ENCODE measurements around the gene JAG1. TPM values are rescaled to one million over a fixed set of nuclear protein-coding genes. Genes with fewer than 3 reads are reported as not detected.

Gene JAG1
- total RNA-seq, 1 donor from 2014 or later, result 1.3 TPM

GRCh38 chr20:10661261-10661660 lies 12.5 kb downstream of the JAG1 start:
- Mint-ChIP-seq H3K4me1 (ENCODE audit: low read depth) (no peaks in the 10 kb centered on the region), H3K36me3 (ENCODE audit: low read depth) (no peaks in the 10 kb centered on the region), H3K4me3 (no peak overlapping the region), H3K27me3 (ENCODE audit: insufficient read depth) (peaks cover 17% of the 10 kb centered on the region), H3K27ac (no peak overlapping the region), H3K9me3 (no peaks in the 10 kb centered on the region)
- intact Hi-C loops (cut with micrococcal nuclease), result no loop called here
- DNase-seq (ENCODE audit: low spot score), result no peak

- DNase-seq (ENCODE audit: low spot score), result no peak
- H3K4me3 Mint-ChIP-seq, result no peak overlapping the region
- no peaks in the 10 kb centered on the region for H3K9me3 Mint-ChIP-seq
- intact Hi-C loops (cut with micrococcal nuclease), result no loop called here
- no peaks in the 10 kb centered on the region for H3K4me1 Mint-ChIP-seq (ENCODE audit: low read depth)
- no peak overlapping the region for H3K27ac Mint-ChIP-seq
- H3K36me3 Mint-ChIP-seq (ENCODE audit: low read depth), result no peaks in the 10 kb centered on the region
- H3K27me3 Mint-ChIP-seq (ENCODE audit: insufficient read depth), result peaks cover 15% of the 10 kb centered on the region
These were observed 13.1 kb downstream of the JAG1 start for GRCh38 chr20:10660661-10661060.

GRCh38 chr20:10659651-10660601 lies 13.9 kb downstream of the JAG1 start:
- H3K4me1 Mint-ChIP-seq (ENCODE audit: low read depth), result no peaks in the 10 kb centered on the region

GRCh38 chr20:10658876-10659632 lies 14.7 kb downstream of the JAG1 start:
- Mint-ChIP-seq H3K27ac (no peak overlapping the region), H3K4me3 (no peak overlapping the region), H3K27me3 (ENCODE audit: insufficient read depth) (peaks cover 18% of the 10 kb centered on the region), H3K4me1 (ENCODE audit: low read depth) (peaks cover under 1% of the 10 kb centered on the region), H3K36me3 (ENCODE audit: low read depth) (no peaks in the 10 kb centered on the region), H3K9me3 (no peaks in the 10 kb centered on the region)
- intact Hi-C loops (cut with micrococcal nuclease), result no loop called here
- DNase-seq (ENCODE audit: low spot score), result no peak

More at GRCh38 chr20:10659651-10660601, 13.9 kb downstream of the JAG1 start:
- no peaks in the 10 kb centered on the region for H3K9me3 Mint-ChIP-seq
- no peak overlapping the region for H3K4me3 Mint-ChIP-seq
- no peaks in the 10 kb centered on the region for H3K36me3 Mint-ChIP-seq (ENCODE audit: low read depth)
- no peak for DNase-seq (ENCODE audit: low spot score)
- intact Hi-C loops (cut with micrococcal nuclease), result no loop called here
- peaks cover 15% of the 10 kb centered on the region for H3K27me3 Mint-ChIP-seq (ENCODE audit: insufficient read depth)
- H3K27ac Mint-ChIP-seq, result no peak overlapping the region

- no peak overlapping the region for H3K4me3 Mint-ChIP-seq
- H3K9me3 Mint-ChIP-seq, result no peaks in the 10 kb centered on the region
- no peaks in the 10 kb centered on the region for H3K36me3 Mint-ChIP-seq (ENCODE audit: low read depth)
- H3K27ac Mint-ChIP-seq, result no peak overlapping the region
- H3K4me1 Mint-ChIP-seq (ENCODE audit: low read depth), result peaks cover 6% of the 10 kb centered on the region
- no peak for DNase-seq (ENCODE audit: low spot score)
- intact Hi-C loops (cut with micrococcal nuclease), result no loop called here
- peaks cover 18% of the 10 kb centered on the region for H3K27me3 Mint-ChIP-seq (ENCODE audit: insufficient read depth)
These were observed 15.6 kb downstream of the JAG1 start for GRCh38 chr20:10658051-10658823.

- Mint-ChIP-seq H3K27ac (no peak overlapping the region), H3K4me3 (no peak overlapping the region), H3K36me3 (ENCODE audit: low read depth) (no peaks in the 10 kb centered on the region), H3K4me1 (ENCODE audit: low read depth) (peaks cover 6% of the 10 kb centered on the region), H3K9me3 (no peaks in the 10 kb centered on the region), H3K27me3 (ENCODE audit: insufficient read depth) (peaks cover 18% of the 10 kb centered on the region)
- intact Hi-C loops (cut with micrococcal nuclease), result no loop called here
- no peak for DNase-seq (ENCODE audit: low spot score)
These were observed 16.3 kb downstream of the JAG1 start for GRCh38 chr20:10657453-10657852.

GRCh38 chr20:10655720-10656669 lies 17.8 kb downstream of the JAG1 start:
- Mint-ChIP-seq H3K4me3 (no peak overlapping the region), H3K36me3 (ENCODE audit: low read depth) (no peaks in the 10 kb centered on the region), H3K27me3 (ENCODE audit: insufficient read depth) (peaks cover 18% of the 10 kb centered on the region), H3K9me3 (no peaks in the 10 kb centered on the region), H3K4me1 (ENCODE audit: low read depth) (peaks cover 6% of the 10 kb centered on the region), H3K27ac (no peak overlapping the region)
- intact Hi-C loops (cut with micrococcal nuclease), result no loop called here
- no peak for DNase-seq (ENCODE audit: low spot score)

GRCh38 chr20:10654630-10655029 lies 19.2 kb downstream of the JAG1 start:
- Mint-ChIP-seq H3K36me3 (ENCODE audit: low read depth) (no peaks in the 10 kb centered on the region), H3K27ac (no peak overlapping the region), H3K9me3 (no peaks in the 10 kb centered on the region), H3K4me3 (no peak overlapping the region), H3K27me3 (ENCODE audit: insufficient read depth) (peaks cover 13% of the 10 kb centered on the region), H3K4me1 (ENCODE audit: low read depth) (peaks cover 6% of the 10 kb centered on the region)
- DNase-seq (ENCODE audit: low spot score), result no peak
- intact Hi-C loops (cut with micrococcal nuclease), result loop anchor here (5.0 kb wide), 1 partner anchor 57 kb away; no protein-coding TSS in a partner anchor

GRCh38 chr20:10654250-10654610 lies 19.6 kb downstream of the JAG1 start:
- DNase-seq (ENCODE audit: low spot score), result no peak
- Mint-ChIP-seq H3K9me3 (no peaks in the 10 kb centered on the region), H3K36me3 (ENCODE audit: low read depth) (no peaks in the 10 kb centered on the region), H3K27me3 (ENCODE audit: insufficient read depth) (peaks cover 13% of the 10 kb centered on the region), H3K4me3 (no peak overlapping the region), H3K27ac (no peak overlapping the region), H3K4me1 (ENCODE audit: low read depth) (peaks cover 6% of the 10 kb centered on the region)
- intact Hi-C loops (cut with micrococcal nuclease), result loop anchor here (5.0 kb wide), 1 partner anchor 57 kb away; no protein-coding TSS in a partner anchor

- H3K36me3 Mint-ChIP-seq (ENCODE audit: low read depth), result no peaks in the 10 kb centered on the region
These were observed 20.1 kb downstream of the JAG1 start for GRCh38 chr20:10653599-10654249.

GRCh38 chr20:10652660-10653261 lies 21.0 kb downstream of the JAG1 start:
- DNase-seq (ENCODE audit: low spot score), result no peak

More at GRCh38 chr20:10653599-10654249, 20.1 kb downstream of the JAG1 start:
- H3K27ac Mint-ChIP-seq, result no peak overlapping the region
- peaks cover 6% of the 10 kb centered on the region for H3K4me1 Mint-ChIP-seq (ENCODE audit: low read depth)
- peaks cover 13% of the 10 kb centered on the region for H3K27me3 Mint-ChIP-seq (ENCODE audit: insufficient read depth)
- no peak overlapping the region for H3K4me3 Mint-ChIP-seq
- intact Hi-C loops (cut with micrococcal nuclease), result loop anchor here (5.0 kb wide), 1 partner anchor 56 kb away; no protein-coding TSS in a partner anchor
- H3K9me3 Mint-ChIP-seq, result no peaks in the 10 kb centered on the region
- no peak for DNase-seq (ENCODE audit: low spot score)

More at GRCh38 chr20:10652660-10653261, 21.0 kb downstream of the JAG1 start:
- H3K4me1 Mint-ChIP-seq (ENCODE audit: low read depth), result peaks cover 6% of the 10 kb centered on the region
- peaks cover 10% of the 10 kb centered on the region for H3K27me3 Mint-ChIP-seq (ENCODE audit: insufficient read depth)
- H3K9me3 Mint-ChIP-seq, result no peaks in the 10 kb centered on the region
- intact Hi-C loops (cut with micrococcal nuclease), result loop anchor here (5.0 kb wide), 1 partner anchor 55 kb away; no protein-coding TSS in a partner anchor
- no peak overlapping the region for H3K27ac Mint-ChIP-seq
- no peak overlapping the region for H3K4me3 Mint-ChIP-seq
- H3K36me3 Mint-ChIP-seq (ENCODE audit: low read depth), result no peaks in the 10 kb centered on the region

Measured in activated T-helper 1 cell treated with anti-CD3 and anti-CD28 coated beads, Interleukin-12 subunit alpha, Interleukin-12 subunit beta, Interleukin-2, Interleukin-4 antibody, amounts not matched to agents 30 ng/mL and 10 ng/mL and 1 ng/mL, durations not matched to agents 14 hours and 24 hours and 36 hours (primary cell).